GM18907 (cell line): ENCODE results near the gene VPS26B.
"Not testable (repeated sequence)": the region's sequence is repeated elsewhere in the genome, so short reads cannot be mapped to it uniquely, and the experiment has no call there.

Source experiments
- ATAC-seq: cut with Tn5 transposase; IDR thresholded peaks from one replicate; pipeline ENCODE4 v1.9.1; 2021; ENCODE audit warnings: mild to moderate bottlenecking, moderate library complexity; ENCODE audit not compliant: unreplicated experiment

VPS26B gene

GRCh38 chr11:134223836-134224709, at the start of gene VPS26B, which contains the start of gene NCAPD3:
TSS of gene VPS26B (plus strand) at chr11:134224671. CDS start at chr11:134225123, 452 bp downstream.
TSS of gene NCAPD3 (minus strand) at chr11:134223967. CDS start at chr11:134223926, 41 bp downstream.
- peak; percentile 83 for ATAC-seq

- ATAC-seq, result no peak
Observed at GRCh38 chr11:134176284-134176683, 48.2 kb upstream of the VPS26B start.

- ATAC-seq, result no peak
Observed at GRCh38 chr11:134178032-134178674, 46.3 kb upstream of the VPS26B start.

- no peak for ATAC-seq
Observed at GRCh38 chr11:134181707-134182106, 42.8 kb upstream of the VPS26B start.

GRCh38 chr11:134188092-134188491, 36.4 kb upstream of the VPS26B start:
- not testable (repeated sequence) for ATAC-seq

- no peak for ATAC-seq
Observed at GRCh38 chr11:134196756-134197155, 27.7 kb upstream of the VPS26B start.

- no peak for ATAC-seq
Observed at GRCh38 chr11:134199531-134199930, 24.9 kb upstream of the VPS26B start.

- no peak for ATAC-seq
Observed at GRCh38 chr11:134200688-134201087, 23.8 kb upstream of the VPS26B start.

GRCh38 chr11:134202661-134203060, 21.8 kb upstream of the VPS26B start:
- ATAC-seq, result no peak

- ATAC-seq, result no peak
Observed at GRCh38 chr11:134205729-134206128, 18.7 kb upstream of the VPS26B start.

- ATAC-seq, result no peak
Observed at GRCh38 chr11:134206185-134206584, 18.3 kb upstream of the VPS26B start.

- no peak for ATAC-seq
Observed at GRCh38 chr11:134207538-134208239, 16.8 kb upstream of the VPS26B start.

GRCh38 chr11:134215836-134216235, 8.6 kb upstream of the VPS26B start:
- no peak for ATAC-seq

- no peak for ATAC-seq
Observed at GRCh38 chr11:134216816-134217215, 7.7 kb upstream of the VPS26B start.

GRCh38 chr11:134223121-134223520, 1.4 kb upstream of the VPS26B start:
- no peak for ATAC-seq

- peak; percentile 19 for ATAC-seq
Observed at GRCh38 chr11:134224710-134225664, 516 bp downstream of the VPS26B start.

GRCh38 chr11:134226806-134227325, 2.4 kb downstream of the VPS26B start:
- no peak for ATAC-seq

- ATAC-seq, result peak; percentile 63
Observed at GRCh38 chr11:134228625-134229024, 4.2 kb downstream of the VPS26B start.

- no peak for ATAC-seq
Observed at GRCh38 chr11:134229126-134229790, 4.8 kb downstream of the VPS26B start.
